Measurements from ENCODE around the gene LTF.

Gene LTF

GRCh38 chr3:46468753-46469600, 4.3 kb upstream of the LTF start:
- DNase-seq (ENCODE audit: low spot score): no peak

- no peak for DNase-seq (ENCODE audit: low spot score)
Measured at GRCh38 chr3:46467562-46467961, 2.9 kb upstream of the LTF start.

- DNase-seq (ENCODE audit: low spot score): no peak
Measured at GRCh38 chr3:46466871-46467403, 2.2 kb upstream of the LTF start.

- no peak for DNase-seq (ENCODE audit: low spot score)
Measured at GRCh38 chr3:46466273-46466672, 1.6 kb upstream of the LTF start.

- no peak for DNase-seq (ENCODE audit: low spot score)
Measured at GRCh38 chr3:46465196-46465520, 453 bp upstream of the LTF start.

GRCh38 chr3:46463868-46464241, 850 bp downstream of the LTF start:
- no peak for DNase-seq (ENCODE audit: low spot score)

- no peak for DNase-seq (ENCODE audit: low spot score)
Measured at GRCh38 chr3:46463120-46463867, 1.4 kb downstream of the LTF start.

GRCh38 chr3:46462511-46462910, 2.2 kb downstream of the LTF start:
- DNase-seq (ENCODE audit: low spot score): no peak

GRCh38 chr3:46462111-46462510, 2.6 kb downstream of the LTF start:
- no peak for DNase-seq (ENCODE audit: low spot score)

- DNase-seq (ENCODE audit: low spot score): no peak
Measured at GRCh38 chr3:46460051-46460450, 4.7 kb downstream of the LTF start.

GRCh38 chr3:46456118-46456517, 8.6 kb downstream of the LTF start:
- DNase-seq (ENCODE audit: low spot score): no peak

GRCh38 chr3:46455231-46456115, 9.2 kb downstream of the LTF start:
- DNase-seq (ENCODE audit: low spot score): no peak

- DNase-seq (ENCODE audit: low spot score): no peak
Measured at GRCh38 chr3:46454606-46455005, 10.1 kb downstream of the LTF start.

- DNase-seq (ENCODE audit: low spot score): no peak
Measured at GRCh38 chr3:46454209-46454595, 10.5 kb downstream of the LTF start.

- no peak for DNase-seq (ENCODE audit: low spot score)
Measured at GRCh38 chr3:46453526-46454208, 11.0 kb downstream of the LTF start.

GRCh38 chr3:46449755-46450552, 14.8 kb downstream of the LTF start:
- DNase-seq (ENCODE audit: low spot score): peak; percentile 68

GRCh38 chr3:46448721-46449120, 16.0 kb downstream of the LTF start:
- DNase-seq (ENCODE audit: low spot score): no peak

- no peak for DNase-seq (ENCODE audit: low spot score)
Measured at GRCh38 chr3:46447228-46447985, 17.3 kb downstream of the LTF start.

GRCh38 chr3:46442576-46443530, 21.9 kb downstream of the LTF start:
- peak; percentile 55 for DNase-seq (ENCODE audit: low spot score)
